HEK293 (cell line): ENCODE data around the gene LMAN2L.

Experiments used
- CTCF ChIA-PET: fragments of 350-600 bp; formaldehyde crosslinking; extraction: SDS; loops from one replicate; lab custom pipeline; 2021; ENCODE audit warnings: antibody characterized with exemption; lab: Yijun Ruan, JAX
- POLR2A ChIA-PET: fragments of 300-600 bp; formaldehyde crosslinking; extraction: SDS; loops from one replicate; lab custom pipeline; 2020; ENCODE audit warnings: antibody characterized with exemption, inconsistent platforms; lab: Yijun Ruan, JAX
- H3K27ac ChIP-seq: fragments of 200-500 bp; sonication (Bioruptor generic); 2 replicates; pipeline ENCODE4 v1.5.1; 2014; ENCODE audit warnings: low read depth, low read length, control low read depth, inconsistent platforms; ENCODE audit errors: extremely low read depth
- H3K36me3 ChIP-seq, 2 experiments: fragments of 200-500 bp in 1 of 2; sonication (Bioruptor generic) in 1 of 2; 1 replicate in 1 of 2; 2 replicates in 1 of 2; pipeline ENCODE4 v1.5.1; 2014 to 2017; ENCODE audit warnings: inconsistent platforms in 2 of 2, low read length in 2 of 2; ENCODE audit not compliant: control insufficient read depth in 2 of 2, insufficient read depth in 1 of 2
- H3K4me1 ChIP-seq: fragments of 200-500 bp; sonication (Bioruptor generic); 2 replicates; pipeline ENCODE4 v1.5.1; 2014; ENCODE audit warnings: mild to moderate bottlenecking, low read length, inconsistent platforms; ENCODE audit not compliant: control insufficient read depth, insufficient read depth
- H3K4me3 ChIP-seq: 2 replicates; pipeline ENCODE4 v1.5.1; 2011; ENCODE audit warnings: low read depth, mild to moderate bottlenecking, control low read depth, low read length, moderate library complexity
- H3K9me3 ChIP-seq: fragments of 200-500 bp; sonication (Bioruptor generic); 2 replicates; pipeline ENCODE4 v1.5.1; 2014; ENCODE audit warnings: low read depth, low read length, inconsistent platforms; ENCODE audit not compliant: control insufficient read depth, insufficient read depth
- IKZF3 ChIP-seq: fragments of 450-650 bp; IDR thresholded peaks from 2 replicates; pipeline ENCODE4 v1.5.0; 2018; ENCODE audit warnings: missing biosample characterization, mild to moderate bottlenecking, missing genetic modification characterization, moderate library complexity
- KLF1 ChIP-seq: fragments of 450-650 bp; formaldehyde crosslinking; IDR thresholded peaks from 2 replicates; pipeline ENCODE4 v1.5.1; 2016; ENCODE audit warnings: missing biosample characterization, missing genetic modification characterization
- KLF16 ChIP-seq: fragments of 450-650 bp; formaldehyde crosslinking; IDR thresholded peaks from 2 replicates; pipeline ENCODE4 v1.5.1; 2017; ENCODE audit warnings: missing biosample characterization, missing genetic modification characterization
- PRDM1 ChIP-seq: fragments of 450-650 bp; formaldehyde crosslinking; IDR thresholded peaks from 2 replicates; pipeline ENCODE4; 2016; ENCODE audit warnings: missing biosample characterization, missing genetic modification characterization
- REPIN1 ChIP-seq: fragments of 450-650 bp; formaldehyde crosslinking; IDR thresholded peaks from 2 replicates; pipeline ENCODE4 v1.5.1; 2017; ENCODE audit warnings: missing biosample characterization, missing genetic modification characterization, low read depth
- SP7 ChIP-seq: fragments of 450-650 bp; formaldehyde crosslinking; IDR thresholded peaks from 2 replicates; pipeline ENCODE4 v1.5.1; 2016; ENCODE audit warnings: missing biosample characterization, missing genetic modification characterization
- ZBTB1 ChIP-seq: fragments of 450-650 bp; formaldehyde crosslinking; IDR thresholded peaks from 2 replicates; pipeline ENCODE4 v1.5.1; 2016; ENCODE audit warnings: missing biosample characterization, missing genetic modification characterization
- ZBTB11 ChIP-seq: fragments of 450-650 bp; formaldehyde crosslinking; conservative IDR thresholded peaks from 2 replicates; pipeline ENCODE4 v1.5.1; 2016; ENCODE audit warnings: low read depth, missing biosample characterization, missing genetic modification characterization
- ZBTB17 ChIP-seq: fragments of 450-650 bp; formaldehyde crosslinking; IDR thresholded peaks from 2 replicates; pipeline ENCODE4 v1.5.1; 2016; ENCODE audit warnings: missing biosample characterization, missing genetic modification characterization
- ZNF157 ChIP-seq: fragments of 450-650 bp; formaldehyde crosslinking; IDR thresholded peaks from 2 replicates; pipeline ENCODE4 v1.5.1; 2016; ENCODE audit warnings: missing biosample characterization, missing genetic modification characterization
- ZNF18 ChIP-seq: fragments of 450-650 bp; formaldehyde crosslinking; IDR thresholded peaks from 2 replicates; pipeline ENCODE4 v1.5.1; 2016; ENCODE audit warnings: missing biosample characterization, missing genetic modification characterization
- ZNF184 ChIP-seq: fragments of 450-650 bp; IDR thresholded peaks from 2 replicates; pipeline ENCODE4 v1.5.1; 2018; ENCODE audit warnings: missing biosample characterization, mild to moderate bottlenecking, missing genetic modification characterization
- ZNF239 ChIP-seq: fragments of 450-650 bp; formaldehyde crosslinking; IDR thresholded peaks from 2 replicates; pipeline ENCODE4 v1.5.1; 2016; ENCODE audit warnings: missing biosample characterization, missing genetic modification characterization
- ZNF335 ChIP-seq: fragments of 450-650 bp; formaldehyde crosslinking; conservative IDR thresholded peaks from 2 replicates; pipeline ENCODE4 v1.5.1; 2016; ENCODE audit warnings: missing biosample characterization, missing genetic modification characterization
- ZNF426 ChIP-seq: fragments of 450-650 bp; formaldehyde crosslinking; IDR thresholded peaks from 2 replicates; pipeline ENCODE4 v1.5.1; 2017; ENCODE audit warnings: missing biosample characterization, missing genetic modification characterization, mild to moderate bottlenecking, inconsistent platforms, moderate library complexity
- ZNF501 ChIP-seq: fragments of 450-650 bp; formaldehyde crosslinking; IDR thresholded peaks from 2 replicates; pipeline ENCODE4 v1.5.1; 2016; ENCODE audit warnings: missing biosample characterization, missing genetic modification characterization
- ZNF560 ChIP-seq: fragments of 450-650 bp; formaldehyde crosslinking; IDR thresholded peaks from 2 replicates; pipeline ENCODE4 v1.5.1; 2017; ENCODE audit warnings: missing biosample characterization, missing genetic modification characterization, borderline replicate concordance
- ZNF624 ChIP-seq: fragments of 450-650 bp; formaldehyde crosslinking; IDR thresholded peaks from 2 replicates; pipeline ENCODE4 v1.5.1; 2017; ENCODE audit warnings: missing biosample characterization, missing genetic modification characterization
- ZNF664 ChIP-seq: fragments of 450-650 bp; formaldehyde crosslinking; IDR thresholded peaks from 2 replicates; pipeline ENCODE4 v1.5.1; 2016; ENCODE audit warnings: missing biosample characterization, missing genetic modification characterization
- ZNF747 ChIP-seq: fragments of 450-650 bp; formaldehyde crosslinking; IDR thresholded peaks from 2 replicates; pipeline ENCODE4 v1.5.1; 2016; ENCODE audit warnings: missing biosample characterization, missing genetic modification characterization
- ZNF776 ChIP-seq: fragments of 450-650 bp; formaldehyde crosslinking; IDR thresholded peaks from 2 replicates; pipeline ENCODE4 v1.5.0; 2017; ENCODE audit warnings: missing biosample characterization, missing genetic modification characterization, borderline replicate concordance
- ZNF837 ChIP-seq: fragments of 450-650 bp; formaldehyde crosslinking; IDR thresholded peaks from 2 replicates; pipeline ENCODE4 v1.5.1; 2016; ENCODE audit warnings: missing biosample characterization, missing genetic modification characterization
- ZSCAN30 ChIP-seq: fragments of 450-650 bp; IDR thresholded peaks from 2 replicates; pipeline ENCODE4 v1.5.1; 2018; ENCODE audit warnings: missing biosample characterization, mild to moderate bottlenecking, missing genetic modification characterization, moderate library complexity
- ZXDB ChIP-seq: fragments of 450-650 bp; formaldehyde crosslinking; IDR thresholded peaks from 2 replicates; pipeline ENCODE4 v1.5.1; 2016; ENCODE audit warnings: missing biosample characterization, missing genetic modification characterization

Gene LMAN2L

GRCh38 chr2:96695602-96696001 lies 44.3 kb downstream of the LMAN2L start:
- Histone ChIP-seq H3K36me3 (no peaks in the 10 kb centered on the region), H3K4me1 (no peaks in the 10 kb centered on the region), H3K9me3 (no peaks in the 10 kb centered on the region), H3K4me3 (no peak overlapping the region), H3K27ac (no peak overlapping the region)
- POLR2A ChIA-PET: no interaction called here
- no peak for TF ChIP-seq SP7
- no peak for TF ChIP-seq REPIN1 (tag by site-specific recombination)
- TF ChIP-seq ZNF426 (tag by site-specific recombination): no peak
- no peak for TF ChIP-seq ZNF776 (tag by site-specific recombination)
- no peak for TF ChIP-seq KLF16 (tag by site-specific recombination)
- TF ChIP-seq ZNF184 (tag by site-specific recombination): no peak
- no peak for TF ChIP-seq ZNF560
- TF ChIP-seq ZNF664 (tag by site-specific recombination): no peak
- no peak for TF ChIP-seq ZXDB (tag by site-specific recombination)
- no peak for TF ChIP-seq ZNF624 (tag by site-specific recombination)
- TF ChIP-seq ZBTB1 (tag by site-specific recombination): no peak
- TF ChIP-seq ZNF501 (tag by site-specific recombination): no peak
- TF ChIP-seq IKZF3: no peak
- TF ChIP-seq PRDM1 (tag by site-specific recombination): no peak
- no peak for TF ChIP-seq ZNF157 (tag by site-specific recombination)
- no peak for TF ChIP-seq ZNF18
- TF ChIP-seq KLF1 (tag by site-specific recombination): no peak
- CTCF ChIA-PET: no interaction called here

- Histone ChIP-seq H3K4me1 (no peaks in the 10 kb centered on the region), H3K4me3 (no peak overlapping the region), H3K27ac (no peak overlapping the region), H3K36me3 (no peaks in the 10 kb centered on the region), H3K9me3 (no peaks in the 10 kb centered on the region)
- ChIA-PET CTCF (no interaction called here), POLR2A (no interaction called here)
- TF ChIP-seq ZNF239 (tag by site-specific recombination) (no peak), ZNF335 (peak; percentile 45; the same call in 1 of the 2 replicates)
These were observed 44.9 kb downstream of the LMAN2L start for GRCh38 chr2:96694816-96695455.

- ChIA-PET POLR2A (no interaction called here), CTCF (no interaction called here)
- H3K4me1 ChIP-seq: no peaks in the 10 kb centered on the region
- H3K4me3 ChIP-seq: no peak overlapping the region
- no peak overlapping the region for H3K27ac ChIP-seq
- H3K36me3 ChIP-seq: no peaks in the 10 kb centered on the region
- H3K9me3 ChIP-seq: no peaks in the 10 kb centered on the region
- TF ChIP-seq ZNF837 (tag by site-specific recombination): no peak
- TF ChIP-seq ZBTB11: no peak
- TF ChIP-seq ZNF747 (tag by site-specific recombination): no peak
- no peak for TF ChIP-seq ZBTB17 (tag by site-specific recombination)
- no peak for TF ChIP-seq ZSCAN30
These were observed 45.6 kb downstream of the LMAN2L start for GRCh38 chr2:96694279-96694678.
